Neutrophil (primary cell): ENCODE data around the gene PYDC1.
"Not testable (repeated sequence)": the region's sequence is repeated elsewhere in the genome, so short reads cannot be mapped to it uniquely, and the experiment has no call there.

Experiments
- H3K27ac ChIP-seq: fragments of 200-600 bp; sonication (generic); 2 replicates; pipeline ENCODE4 v1.5.1; 2016; ENCODE audit warnings: mild to moderate bottlenecking, moderate library complexity
- H3K27me3 ChIP-seq: fragments of 200-600 bp; sonication (generic); 2 replicates; pipeline ENCODE4 v1.6.0; 2016; ENCODE audit warnings: mild to moderate bottlenecking
- H3K36me3 ChIP-seq: fragments of 200-600 bp; sonication (generic); 2 replicates; pipeline ENCODE4 v1.5.1; 2017
- H3K4me1 ChIP-seq, 2 experiments: fragments of 200-600 bp in 1 of 2; sonication (generic) in 1 of 2; 1 replicate in 1 of 2; 2 replicates in 1 of 2; pipeline versions ENCODE4 v1.5.1 to v1.6.1; 2013 to 2016; ENCODE audit warnings: low read depth in 1 of 2, low read length in 1 of 2, mild to moderate bottlenecking in 1 of 2, moderate library complexity in 1 of 2; ENCODE audit not compliant: control insufficient read depth in 1 of 2, insufficient read depth in 1 of 2
- H3K4me3 ChIP-seq, 2 experiments: fragments of 200-600 bp in 1 of 2; sonication (generic) in 1 of 2; 1 replicate in 1 of 2; 2 replicates in 1 of 2; pipeline ENCODE4 v1.5.1; 2013 to 2016; ENCODE audit warnings: low read depth in 1 of 2, low read length in 1 of 2, mild to moderate bottlenecking in 1 of 2, moderate library complexity in 1 of 2
- H3K9me3 ChIP-seq: fragments of 200-600 bp; sonication (generic); 2 replicates; pipeline ENCODE4 v1.5.1; 2016
- CTCF ChIP-seq: fragments of 200-600 bp; sonication (generic); IDR thresholded peaks from 2 replicates; pipeline ENCODE4 v1.5.1; 2016; ENCODE audit warnings: antibody characterized with exemption

The PYDC1 gene

GRCh38 chr16:31200821-31201568 lies 15.9 kb downstream of the PYDC1 start:
- TF ChIP-seq CTCF: no peak
- Histone ChIP-seq H3K4me1 (peaks cover 71 to 74% of the 10 kb centered on the region in 2 experiments), H3K27ac (peak overlapping the region; percentile 89), H3K9me3 (no peaks in the 10 kb centered on the region), H3K36me3 (peaks cover 48% of the 10 kb centered on the region), H3K27me3 (no peaks in the 10 kb centered on the region), H3K4me3 (peak overlapping the region; percentile 95 to 96)

GRCh38 chr16:31200111-31200510 lies 16.8 kb downstream of the PYDC1 start:
- peak overlapping the region; percentile 95 to 96 for H3K4me3 ChIP-seq
- peak overlapping the region; percentile 89 for H3K27ac ChIP-seq
- peaks cover 56% of the 10 kb centered on the region for H3K36me3 ChIP-seq
- H3K27me3 ChIP-seq, H3K9me3 ChIP-seq: not testable (repeated sequence)
- peaks cover 75 to 81% of the 10 kb centered on the region in 2 experiments for H3K4me1 ChIP-seq

- H3K27me3 ChIP-seq: no peaks in the 10 kb centered on the region
- no peak for TF ChIP-seq CTCF
- peaks cover 61% of the 10 kb centered on the region for H3K36me3 ChIP-seq
- H3K4me1 ChIP-seq: peaks cover 71 to 78% of the 10 kb centered on the region in 2 experiments
- no peak overlapping the region for H3K4me3 ChIP-seq
- H3K9me3 ChIP-seq: no peaks in the 10 kb centered on the region
- H3K27ac ChIP-seq: peak overlapping the region; percentile 89
Observed at GRCh38 chr16:31199430-31200041, 17.4 kb downstream of the PYDC1 start.

GRCh38 chr16:31198207-31198882 lies 18.6 kb downstream of the PYDC1 start:
- Histone ChIP-seq H3K4me1 (peaks cover 60 to 67% of the 10 kb centered on the region in 2 experiments), H3K36me3 (peaks cover 73% of the 10 kb centered on the region), H3K9me3 (no peaks in the 10 kb centered on the region), H3K4me3 (no peak overlapping the region), H3K27me3 (no peaks in the 10 kb centered on the region), H3K27ac (peak overlapping the region; percentile 89)
- no peak for TF ChIP-seq CTCF

- Histone ChIP-seq H3K4me1 (peaks cover 49 to 56% of the 10 kb centered on the region in 2 experiments), H3K36me3 (peaks cover 92% of the 10 kb centered on the region), H3K9me3 (no peaks in the 10 kb centered on the region), H3K27ac (peak overlapping the region; percentile 89), H3K4me3 (peak overlapping the region in 1 of 2 experiments; percentile 2), H3K27me3 (no peaks in the 10 kb centered on the region)
- TF ChIP-seq CTCF: no peak
Observed at GRCh38 chr16:31196324-31197088, 20.4 kb downstream of the PYDC1 start.

- not testable (repeated sequence) for H3K27me3 ChIP-seq, H3K4me3 ChIP-seq, H3K9me3 ChIP-seq
- Histone ChIP-seq H3K27ac (peak overlapping the region; percentile 89), H3K4me1 (peaks cover 42 to 49% of the 10 kb centered on the region in 2 experiments), H3K36me3 (peaks cover 92% of the 10 kb centered on the region)
Observed at GRCh38 chr16:31195861-31196260, 21.1 kb downstream of the PYDC1 start.
